ENCODE results near the gene NUDT15.
"Not testable (repeated sequence)": the region's sequence is repeated elsewhere in the genome, so short reads cannot be mapped to it uniquely, and the experiment has no call there.

Gene NUDT15

GRCh38 chr13:48043789-48044503 is 6.4 kb downstream of the NUDT15 start:
- DNase-seq, result no peak

- no peak for DNase-seq
Observed at GRCh38 chr13:48050550-48050949, 13.0 kb downstream of the NUDT15 start.

GRCh38 chr13:48054601-48055000 is 17.1 kb downstream of the NUDT15 start:
- no peak for DNase-seq

GRCh38 chr13:48055712-48056111 is 18.2 kb downstream of the NUDT15 start:
- DNase-seq, result no peak

GRCh38 chr13:48058536-48058935 is 21.0 kb downstream of the NUDT15 start:
- not testable (repeated sequence) for DNase-seq

GRCh38 chr13:48059951-48060350 is 22.4 kb downstream of the NUDT15 start:
- DNase-seq, result not testable (repeated sequence)

DNA sequence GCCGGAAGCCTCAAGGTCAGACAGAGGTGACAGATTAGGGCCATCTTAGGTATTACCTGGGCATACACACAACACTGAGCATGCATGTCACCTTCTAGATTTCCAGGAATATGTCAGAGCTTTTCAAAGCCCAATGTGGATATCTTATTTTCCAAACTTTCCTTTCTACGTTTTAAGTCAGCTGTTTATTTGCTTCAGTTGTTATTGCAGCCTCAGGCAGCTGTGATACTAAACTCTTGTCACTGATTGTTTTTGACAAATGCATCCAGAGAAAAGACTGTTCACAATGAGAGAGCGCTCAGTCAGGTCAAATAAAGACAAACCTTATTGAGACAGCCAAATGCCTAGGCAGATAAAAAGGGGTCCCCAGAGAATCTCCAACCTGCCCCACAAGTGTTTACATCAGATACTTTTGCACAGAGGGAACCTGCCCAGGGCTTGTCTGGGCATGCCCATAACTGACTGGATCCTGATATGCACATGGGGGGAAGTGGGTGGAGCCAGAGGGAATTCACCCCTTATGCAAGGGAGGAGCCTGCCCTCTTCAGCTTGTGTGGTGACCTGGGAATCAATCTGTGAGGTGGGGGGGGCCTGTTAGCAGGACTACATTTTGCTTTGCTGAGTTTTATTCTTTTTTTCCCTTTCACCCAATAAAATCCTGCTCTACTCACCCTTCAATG is 28.9 kb downstream of the NUDT15 start:
- no peak for DNase-seq

- DNase-seq, result no peak
Observed at GRCh38 chr13:48068036-48068435, 30.5 kb downstream of the NUDT15 start.

GRCh38 chr13:48068952-48069351 is 31.4 kb downstream of the NUDT15 start:
- DNase-seq, result no peak

- DNase-seq, result no peak
Observed at GRCh38 chr13:48069573-48069972, 32.0 kb downstream of the NUDT15 start.

DNA sequence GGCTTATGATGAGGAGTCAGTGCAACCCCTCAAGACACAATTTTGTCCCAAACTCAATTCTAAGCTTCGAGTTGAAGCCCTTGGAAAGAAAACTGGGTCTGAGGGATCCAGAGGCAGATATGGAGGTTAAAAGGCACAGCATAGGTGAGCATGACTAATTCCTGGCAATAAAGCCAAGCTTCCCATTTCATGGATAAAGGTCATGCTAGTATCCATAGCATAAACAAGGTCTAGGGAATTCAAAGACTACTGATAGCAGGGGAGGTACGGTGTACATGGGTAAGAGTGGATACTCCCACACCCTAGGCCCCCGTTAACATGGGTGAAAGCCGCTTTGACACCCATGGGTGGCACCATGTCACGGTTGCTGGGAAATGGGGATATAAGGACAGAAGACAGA is 33.4 kb downstream of the NUDT15 start:
- no peak for DNase-seq

- DNase-seq, result no peak
Observed at GRCh38 chr13:48072304-48072703, 34.8 kb downstream of the NUDT15 start.

GRCh38 chr13:48072787-48073186 is 35.3 kb downstream of the NUDT15 start:
- DNase-seq, result no peak

DNA sequence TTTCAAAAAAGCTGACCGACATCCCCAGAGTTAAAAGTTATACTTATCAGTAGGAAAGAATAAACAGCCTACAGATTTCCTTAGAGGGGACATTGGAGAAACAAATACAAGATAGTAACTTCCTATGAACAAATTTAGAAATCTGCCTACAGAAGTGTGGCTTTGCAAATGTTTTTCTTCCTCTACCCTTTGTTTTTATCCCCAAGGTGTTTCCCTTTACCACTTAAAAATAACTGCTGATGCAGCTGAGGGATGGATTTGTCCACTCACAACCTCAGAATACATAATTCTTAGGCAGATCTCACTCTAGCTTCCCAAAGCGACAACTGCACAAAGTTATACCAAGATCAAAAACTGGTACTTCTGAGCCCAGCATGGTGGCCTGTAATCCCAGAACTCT is 36.5 kb downstream of the NUDT15 start:
- DNase-seq, result no peak

GRCh38 chr13:48078251-48078656 is 40.7 kb downstream of the NUDT15 start:
- no peak for DNase-seq

GRCh38 chr13:48081739-48082138 is 44.2 kb downstream of the NUDT15 start:
- DNase-seq, result no peak

GRCh38 chr13:48086272-48086671 is 48.7 kb downstream of the NUDT15 start:
- DNase-seq, result no peak

DNA sequence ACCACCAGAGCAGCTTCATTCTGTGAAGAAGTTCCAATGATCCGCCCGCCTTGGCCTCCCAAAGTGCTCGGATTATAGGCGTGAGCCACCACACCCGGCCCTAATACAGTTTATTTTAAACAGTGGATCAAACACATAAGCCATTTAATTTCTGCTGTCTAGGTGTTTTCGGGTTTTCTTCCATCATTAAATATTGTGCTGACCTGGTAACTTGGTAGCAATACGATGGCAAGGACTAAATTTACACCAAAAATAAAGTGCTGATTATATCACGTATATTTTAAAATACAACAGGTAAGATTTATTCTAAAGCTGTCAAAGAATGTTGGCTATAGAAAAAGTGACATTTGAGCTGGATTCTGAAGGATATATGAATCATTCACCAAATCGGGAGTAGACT is 56.1 kb downstream of the NUDT15 start:
- DNase-seq, result no peak

GRCh38 chr13:48094404-48094780 is 56.9 kb downstream of the NUDT15 start:
- no peak for DNase-seq

DNA sequence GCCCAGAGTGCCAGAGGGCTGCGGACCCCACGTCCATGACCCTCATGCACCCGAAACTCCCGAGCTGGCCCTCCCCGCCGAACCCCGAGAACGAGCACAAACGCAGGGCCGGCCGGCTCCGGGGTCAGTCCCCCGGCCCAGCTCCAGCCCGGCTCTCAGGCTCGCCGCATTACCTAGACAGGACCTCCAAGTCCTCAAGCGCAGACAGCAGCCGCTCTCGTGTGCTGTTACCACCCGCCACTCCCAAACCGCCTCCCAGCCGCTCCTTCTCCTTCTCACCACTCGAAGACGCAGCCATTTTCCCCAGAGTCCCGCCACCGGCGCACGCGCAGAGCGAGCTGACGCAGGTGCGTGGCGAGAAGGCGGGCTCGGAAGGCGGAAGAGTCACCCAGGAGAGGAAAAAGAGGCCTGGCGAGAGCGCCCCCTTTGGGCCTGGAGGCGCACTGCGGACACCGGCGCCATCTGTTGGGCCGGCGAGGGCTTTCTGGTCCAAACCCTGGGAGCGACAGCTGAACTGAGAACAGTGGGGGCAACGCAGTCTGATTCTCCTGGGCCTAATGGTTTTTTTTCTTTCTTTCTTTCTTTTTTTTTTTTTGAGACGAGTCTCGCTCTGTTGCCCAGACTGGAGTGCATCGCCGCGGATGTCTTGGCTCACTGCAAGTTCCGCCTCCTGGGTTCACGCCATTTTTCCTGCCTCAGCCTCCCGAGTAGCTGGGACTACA is 57.4 kb downstream of the NUDT15 start, which contains the start of gene MED4:
MED4 (minus strand) TSS at position 324 of the 722 bp plus-strand sequence; CDS start at position 298, 26 bp downstream.
- DNase-seq, result peak; percentile 97

DNA sequence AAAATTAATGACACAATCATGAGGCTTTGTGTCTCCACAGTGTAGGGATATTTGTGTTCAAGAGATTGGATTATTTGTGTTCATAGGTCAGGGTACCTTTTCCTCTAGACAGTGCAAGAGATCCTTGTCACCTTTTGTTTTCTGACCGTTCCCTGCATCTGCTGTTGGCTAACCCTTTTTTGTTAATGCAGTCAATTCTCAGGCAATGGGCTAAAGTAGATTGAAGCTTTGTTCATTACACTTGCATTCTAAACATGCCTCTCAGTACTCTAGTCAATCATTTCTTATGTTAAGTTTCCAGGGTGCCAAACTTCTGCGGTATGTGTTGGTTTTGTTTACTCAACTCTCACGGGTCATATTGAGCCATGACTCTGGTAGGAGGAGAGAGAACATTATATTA is 59.1 kb downstream of the NUDT15 start:
- DNase-seq, result no peak

Measured in left hindlimb (tissue), 1 donor.